HG02938 (cell line): ENCODE measurements around the gene OPTN.
A peak's percentile ranks its signal among the peaks of the same experiment; 100 is the strongest.
"Not testable (repeated sequence)": the region's sequence is repeated elsewhere in the genome, so short reads cannot be mapped to it uniquely, and the experiment has no call there.

ENCODE experiments used
- ATAC-seq: cut with Tn5 transposase; IDR thresholded peaks from one replicate; pipeline ENCODE4 v1.9.1; 2021; ENCODE audit warnings: mild to moderate bottlenecking, moderate library complexity; ENCODE audit not compliant: unreplicated experiment

The OPTN gene

DNA sequence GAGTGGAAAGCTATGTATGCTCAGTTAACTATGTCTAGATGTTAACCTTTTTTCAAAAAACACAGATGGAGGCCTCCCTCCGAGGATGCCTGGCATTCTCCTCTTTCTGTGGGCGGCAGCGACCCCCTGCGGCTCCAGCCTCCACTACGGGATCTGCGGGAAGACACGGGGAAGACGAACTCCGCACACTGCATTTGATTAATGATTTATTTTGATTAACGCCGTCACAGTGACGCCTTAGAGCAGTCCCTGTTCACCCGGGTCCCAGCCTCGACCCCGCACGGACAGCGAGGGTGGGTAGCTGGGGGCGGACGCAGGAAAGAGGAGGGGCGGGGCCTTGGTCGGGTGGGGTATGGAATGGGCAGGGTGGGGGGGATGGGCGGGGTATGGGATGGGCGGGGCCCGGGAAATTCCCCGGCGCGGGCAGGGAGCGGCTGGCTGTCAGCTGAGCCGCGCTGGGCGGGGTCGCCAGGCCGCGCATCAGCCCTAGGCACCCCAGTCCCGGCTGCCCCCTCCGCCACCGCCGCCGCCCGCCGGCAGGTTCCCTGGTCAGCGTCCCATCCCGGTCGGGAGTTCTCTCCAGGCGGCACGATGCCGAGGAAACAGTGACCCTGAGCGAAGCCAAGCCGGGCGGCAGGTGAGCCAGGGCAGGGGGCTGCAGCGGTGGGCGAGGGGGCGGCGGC, at the start of gene OPTN:
OPTN (plus strand) TSS at position 498 of the 683 bp plus-strand sequence. CDS start 8,960 bp downstream, outside the sequence.
- ATAC-seq, result peak; percentile 57

DNA sequence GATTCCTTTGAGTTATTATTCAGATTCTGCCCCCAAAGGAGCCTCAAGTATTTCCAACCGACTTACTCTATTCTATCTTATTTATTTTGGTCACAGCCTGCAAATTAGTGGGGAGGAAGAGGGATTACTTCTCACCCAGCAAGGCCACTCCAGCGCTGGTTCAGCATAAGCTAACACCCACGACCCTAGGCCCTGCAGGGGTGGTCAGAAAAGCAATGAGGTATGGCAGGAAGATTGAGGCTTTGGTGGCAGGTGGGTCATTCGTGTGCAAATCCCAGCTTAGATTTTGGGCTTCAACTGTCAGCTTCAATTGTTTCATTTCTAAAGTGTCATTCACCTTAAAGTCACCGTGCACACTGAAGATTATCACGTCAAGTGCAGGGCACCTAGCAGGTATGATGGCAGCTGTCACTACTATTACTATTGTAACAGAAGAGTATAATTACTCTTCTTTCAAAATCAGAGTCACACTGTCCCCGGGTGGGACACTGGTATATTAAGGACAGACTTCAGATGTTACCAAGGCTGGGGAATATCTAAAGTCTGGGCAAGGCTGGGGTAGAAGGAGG, 48.8 kb upstream of the OPTN start:
- no peak for ATAC-seq

DNA sequence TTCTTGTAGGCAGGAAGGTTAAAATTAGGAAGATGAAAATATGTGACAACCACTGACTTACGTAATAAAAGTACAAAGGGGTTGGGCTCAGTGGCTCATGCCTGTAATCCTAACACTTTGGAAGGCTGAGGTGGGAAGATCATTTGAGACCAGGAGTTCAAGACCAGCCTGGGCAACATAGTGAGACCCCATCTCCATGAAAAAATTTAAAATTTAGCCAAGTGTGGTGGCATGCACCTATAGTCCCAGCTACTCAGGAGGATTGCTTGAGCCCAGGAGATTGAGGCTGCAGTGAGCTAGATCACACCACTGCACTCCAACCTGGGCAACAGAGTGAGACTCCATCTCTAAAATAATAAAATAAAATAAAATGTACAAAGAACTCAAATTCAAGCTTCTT, 46.8 kb upstream of the OPTN start:
- ATAC-seq, result not testable (repeated sequence)

DNA sequence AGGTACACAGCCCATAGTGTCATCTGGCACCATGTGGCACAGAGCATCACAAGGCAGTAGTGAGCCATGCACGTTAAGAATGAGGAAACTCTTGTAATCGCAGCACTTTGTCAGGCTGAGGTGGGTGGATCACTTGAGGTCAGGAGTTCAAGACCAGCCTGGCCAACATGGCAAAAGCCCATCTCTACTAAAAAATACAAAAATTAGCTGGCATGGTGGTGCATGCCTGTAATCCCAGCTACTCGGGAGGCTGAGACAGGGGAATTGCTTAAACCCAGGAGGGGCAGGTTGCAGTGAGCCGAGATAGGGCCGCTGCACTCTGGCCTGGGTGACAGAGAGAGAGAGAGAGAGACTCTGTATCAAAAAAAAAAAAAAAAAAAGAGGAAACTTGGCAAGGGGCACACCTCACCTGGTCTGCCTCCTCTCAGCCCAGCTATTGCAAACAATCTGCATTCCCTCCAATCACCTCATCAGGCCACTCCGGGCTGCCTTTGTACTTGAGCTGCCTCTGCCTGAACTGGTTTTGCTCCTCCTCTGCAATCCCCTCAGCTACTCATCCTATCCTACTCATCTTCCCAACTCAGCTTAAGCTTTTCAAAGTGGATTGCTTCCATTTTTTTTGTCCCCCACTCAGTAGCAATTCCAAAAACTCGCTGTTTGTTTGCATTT, 46.0 kb upstream of the OPTN start:
- ATAC-seq, result no peak

DNA sequence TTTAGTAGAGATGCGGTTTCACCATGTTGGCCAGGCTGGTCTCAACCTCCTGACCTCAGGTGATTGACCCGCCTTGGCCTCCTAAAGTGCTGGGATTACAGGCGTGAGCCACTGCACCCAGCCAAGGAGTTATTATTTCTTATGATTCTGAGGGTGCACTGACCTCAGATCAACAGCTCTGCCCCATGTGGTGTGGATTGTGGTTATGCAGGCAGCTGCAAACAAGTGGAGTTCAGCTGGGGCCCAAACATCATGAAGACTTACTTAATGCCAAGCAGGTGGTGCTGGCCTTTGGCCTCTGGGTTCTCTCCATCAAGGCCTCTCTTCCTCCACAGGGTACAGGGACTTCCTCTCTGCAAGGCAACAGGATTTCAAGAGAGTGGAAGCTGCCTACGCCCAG, 45.1 kb upstream of the OPTN start:
- no peak for ATAC-seq

DNA sequence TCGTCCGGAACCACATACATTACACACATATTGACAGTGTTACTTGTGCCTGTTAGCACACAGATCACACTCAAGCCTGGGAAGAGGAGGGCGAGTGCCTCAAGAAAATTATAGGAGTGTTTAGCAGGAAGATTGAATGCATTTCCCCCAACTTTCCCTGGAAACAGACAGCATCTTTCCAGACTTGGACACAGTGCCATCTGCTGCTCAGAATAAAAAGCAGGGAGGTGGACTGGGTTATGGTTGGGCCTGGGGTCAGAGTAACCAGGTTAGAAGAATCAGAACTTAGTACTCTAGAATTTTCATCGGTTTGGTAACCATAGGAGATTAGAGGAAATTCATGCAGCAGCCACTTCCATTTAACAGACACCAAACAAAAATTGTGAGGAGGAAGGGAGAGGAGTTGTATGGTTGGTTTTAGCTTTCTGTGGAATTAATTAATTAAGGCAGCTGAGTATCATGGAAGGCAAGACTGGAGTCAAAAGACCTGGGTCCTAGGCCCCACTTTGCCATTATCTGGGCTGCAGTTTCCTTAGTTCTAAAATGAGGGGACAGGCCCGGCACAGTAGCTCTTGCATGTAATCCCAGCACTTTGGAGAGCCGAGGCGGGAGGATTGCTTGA, 43.4 kb upstream of the OPTN start:
- no peak for ATAC-seq

DNA sequence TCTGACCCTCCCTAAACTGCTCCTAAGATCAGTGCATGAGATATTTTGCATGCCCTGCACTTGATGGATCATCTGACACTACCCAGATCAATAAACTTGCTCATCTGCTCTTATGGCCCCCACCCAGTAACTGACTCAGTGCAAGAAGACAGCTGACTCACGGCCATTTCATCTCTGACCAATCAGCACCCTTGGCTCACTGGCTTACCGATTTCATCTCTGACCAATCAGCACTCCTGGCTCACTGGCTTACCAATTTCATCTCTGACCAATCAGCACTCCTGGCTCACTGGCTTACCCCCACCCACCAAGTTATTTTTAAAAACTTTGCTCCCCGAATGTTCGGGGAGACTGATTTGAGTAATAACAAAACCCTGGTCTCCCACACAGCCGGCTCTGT, 37.2 kb upstream of the OPTN start:
- ATAC-seq, result no peak

DNA sequence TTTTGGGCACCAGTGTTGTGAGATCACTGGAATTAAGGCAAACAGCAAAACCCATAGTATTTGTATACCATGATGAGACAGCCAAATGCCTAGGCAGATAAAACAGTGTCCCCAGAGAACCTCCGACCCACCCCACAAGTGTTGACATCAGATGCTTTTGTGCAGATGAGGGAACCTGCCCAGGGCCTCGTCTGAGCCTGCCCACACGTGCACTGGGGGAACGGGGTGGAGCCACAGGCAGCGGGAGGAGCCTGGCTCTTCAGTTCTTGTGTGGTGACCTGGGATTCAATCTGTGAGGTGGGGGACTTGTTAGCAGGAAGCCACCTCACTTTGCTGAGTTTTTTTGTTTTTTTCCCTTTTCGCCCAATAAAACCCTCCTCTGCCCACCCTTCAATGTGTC, 33.4 kb upstream of the OPTN start:
- ATAC-seq, result no peak

DNA sequence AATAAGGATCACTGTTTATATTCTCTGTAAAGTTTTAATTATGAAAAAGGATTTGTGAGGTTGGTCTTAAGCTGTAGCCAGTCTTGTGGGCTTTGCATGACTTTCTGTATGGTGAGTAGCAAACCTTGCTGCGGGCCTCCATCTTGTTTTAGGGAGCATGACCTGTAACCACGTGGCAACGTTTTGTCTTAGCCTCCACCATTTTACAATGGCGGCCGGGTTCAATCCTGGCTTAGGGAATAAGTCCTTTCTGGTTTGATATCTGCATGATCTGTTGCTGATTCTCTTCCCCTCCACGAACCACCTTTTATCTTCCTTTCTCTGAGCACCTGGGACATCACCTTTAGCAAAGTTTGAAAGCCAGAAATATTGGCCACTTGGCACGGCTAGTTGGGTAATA, 32.5 kb upstream of the OPTN start:
- ATAC-seq, result no peak

DNA sequence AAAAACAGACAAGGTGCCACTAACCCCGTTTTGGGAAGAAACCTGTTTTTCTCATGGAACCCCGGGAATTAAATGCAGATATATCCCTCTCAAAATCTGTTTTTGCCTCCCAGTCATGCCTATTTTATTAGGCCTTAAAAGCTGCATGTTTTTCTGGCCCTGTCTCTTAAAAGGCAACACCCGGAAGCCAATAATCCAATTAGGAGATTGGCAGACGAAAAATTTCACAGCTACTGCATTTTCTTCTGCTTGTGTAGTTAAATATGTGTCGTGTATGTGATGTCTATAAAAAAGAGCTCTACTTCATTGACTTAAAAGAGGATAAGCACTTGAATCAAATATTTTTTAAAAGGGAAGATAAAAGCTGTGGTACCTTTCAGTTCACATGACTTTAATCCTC, 31.9 kb upstream of the OPTN start:
- no peak for ATAC-seq

DNA sequence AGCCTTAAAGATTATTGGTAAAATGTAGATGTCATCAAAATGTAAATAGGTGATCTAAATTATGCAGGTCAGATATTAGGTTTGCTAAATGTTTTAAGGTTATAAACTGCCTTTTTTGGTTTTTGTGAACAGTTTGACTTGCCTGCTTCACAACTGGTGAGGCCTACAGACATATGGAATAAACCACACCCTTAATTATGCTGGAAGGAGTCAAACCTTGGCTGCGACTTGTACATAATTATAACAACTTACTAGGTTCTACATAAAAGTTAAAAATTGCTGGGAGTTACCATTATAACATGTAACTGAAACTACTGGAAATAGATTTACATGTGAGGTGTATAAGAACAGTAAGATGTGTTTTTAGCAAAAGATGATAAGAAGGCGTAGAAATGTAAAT, 31.5 kb upstream of the OPTN start:
- ATAC-seq, result no peak

DNA sequence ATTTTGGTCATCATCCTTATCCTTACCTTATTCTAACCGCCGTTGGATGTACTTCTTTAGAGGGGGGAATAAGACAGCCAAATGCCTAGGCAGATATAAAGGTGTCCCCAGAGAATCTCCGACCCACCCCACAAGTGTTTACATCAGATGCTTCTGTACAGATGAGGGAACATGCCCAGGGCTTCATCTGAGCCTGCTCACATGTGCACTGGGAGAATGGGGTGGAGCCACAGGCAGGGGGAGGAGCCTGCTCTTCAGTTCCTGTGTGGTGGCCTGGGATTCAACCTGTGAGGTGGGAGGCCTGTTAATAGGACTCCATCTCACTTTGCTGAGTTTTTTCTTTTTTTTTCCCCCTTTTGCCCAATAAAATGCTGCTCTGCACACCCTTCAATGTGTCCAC, 27.6 kb upstream of the OPTN start:
- ATAC-seq, result no peak

DNA sequence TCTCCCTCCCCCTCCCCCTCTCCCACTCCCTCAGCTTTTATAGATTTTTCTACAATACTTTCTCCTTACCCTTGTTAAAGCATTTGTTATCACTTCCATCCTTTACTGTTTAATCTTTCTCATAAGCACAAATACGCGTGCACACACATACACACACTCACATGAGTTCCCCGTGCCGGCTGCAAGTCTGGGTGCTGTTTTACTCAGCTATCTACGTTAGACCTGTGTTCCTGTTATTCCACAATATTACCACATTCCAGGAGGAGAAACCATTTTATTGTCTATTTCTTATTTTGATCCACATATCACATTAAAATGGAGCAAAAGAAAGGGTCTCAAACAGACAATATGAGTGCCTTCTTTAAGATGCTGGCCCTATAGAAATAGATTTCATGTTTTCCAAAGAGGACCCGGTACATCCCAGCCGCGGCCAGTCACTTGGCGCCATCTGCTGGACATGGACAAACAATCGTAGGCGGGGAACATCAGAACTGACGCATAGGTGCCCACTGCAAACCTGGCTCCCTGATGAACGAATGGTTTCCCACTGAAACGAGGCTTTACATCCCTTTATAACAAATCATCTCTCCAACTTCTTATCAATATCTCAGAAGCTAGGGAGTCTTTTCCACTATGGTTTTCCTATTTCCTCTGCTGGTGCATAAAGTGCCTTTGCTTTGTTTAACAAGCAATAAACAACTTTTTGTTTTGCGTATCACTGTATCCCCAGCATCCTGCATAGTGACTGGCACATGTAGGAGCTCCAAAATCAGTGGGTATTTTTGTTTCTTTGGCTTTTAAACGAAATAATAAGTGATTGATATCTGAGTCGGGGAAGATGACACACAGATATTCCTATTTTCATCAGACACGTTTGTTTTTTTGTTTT, 25.2 kb upstream of the OPTN start:
- no peak for ATAC-seq

DNA sequence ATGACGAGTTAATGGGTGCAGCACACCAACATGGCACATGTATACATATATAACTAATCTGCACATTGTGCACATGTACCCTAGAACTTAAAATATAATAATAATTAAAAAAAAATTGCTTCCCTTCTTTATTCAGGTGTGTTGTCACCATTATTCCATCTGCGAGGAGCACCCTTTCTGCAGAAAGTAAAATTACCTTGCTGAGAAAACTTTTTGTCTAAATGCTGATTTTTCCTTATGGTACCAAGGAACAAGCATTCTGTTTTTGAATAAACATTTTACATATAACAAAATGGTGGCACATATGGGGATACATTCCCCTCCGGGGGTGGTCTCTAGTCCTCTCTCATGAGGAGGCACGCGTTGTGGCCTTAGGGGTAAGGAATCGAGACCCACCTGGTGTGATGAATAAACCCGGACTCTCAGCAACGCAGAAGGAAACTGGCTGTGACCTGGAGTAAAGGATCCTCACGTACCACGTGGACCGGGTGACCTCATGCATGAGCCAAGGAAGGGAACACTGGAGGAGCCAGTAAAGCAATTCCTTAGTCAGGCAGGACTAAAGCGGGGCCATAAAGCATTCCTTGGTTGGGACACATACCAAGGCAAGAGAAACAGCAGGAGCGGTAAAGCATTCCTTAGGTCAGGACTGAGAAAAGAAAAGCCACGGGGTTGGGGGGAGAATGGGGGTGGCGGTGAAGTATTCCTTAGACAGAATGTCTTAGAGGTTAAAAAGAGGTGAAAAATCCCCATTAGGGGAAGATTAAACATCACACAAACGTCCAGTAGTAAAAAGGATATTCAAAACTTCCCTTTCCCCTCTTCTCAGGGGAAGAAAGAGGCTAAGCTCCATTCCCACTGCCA, 20.8 kb upstream of the OPTN start:
- ATAC-seq, result no peak

DNA sequence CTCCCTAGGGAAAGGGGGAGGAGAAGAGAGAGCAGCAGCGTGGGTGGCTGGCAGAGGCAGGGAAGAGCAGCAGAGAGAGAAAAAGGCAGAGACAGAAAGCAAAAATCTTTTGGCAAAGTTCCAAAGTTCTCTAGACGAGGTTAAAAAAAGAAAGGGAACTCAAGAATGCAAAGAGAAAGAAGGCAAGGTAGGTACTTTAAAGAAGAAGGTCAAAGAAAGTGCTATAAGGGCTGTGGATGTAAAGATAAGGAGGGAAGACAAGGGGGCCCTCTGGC, 20.2 kb upstream of the OPTN start:
- ATAC-seq, result no peak

DNA sequence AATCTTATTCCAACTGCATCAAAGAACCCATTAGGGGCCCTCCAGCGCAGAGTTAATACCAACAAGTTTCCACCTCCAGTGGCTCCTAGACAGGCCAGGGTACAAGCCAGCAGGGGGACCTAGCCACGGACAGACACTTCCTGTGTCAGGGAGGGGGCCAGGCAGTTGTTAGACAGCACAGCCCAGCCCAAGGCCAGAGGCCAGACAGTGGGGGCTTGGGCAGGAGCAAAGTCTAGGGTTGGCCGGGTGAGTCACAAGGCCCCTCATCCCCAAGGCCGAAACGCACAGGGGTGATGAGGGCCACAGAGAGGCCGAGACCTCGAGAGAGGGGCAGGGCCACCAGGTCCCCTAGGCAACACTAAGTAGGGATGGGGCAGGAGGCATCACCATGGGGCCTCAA, 19.3 kb upstream of the OPTN start:
- ATAC-seq, result no peak

DNA sequence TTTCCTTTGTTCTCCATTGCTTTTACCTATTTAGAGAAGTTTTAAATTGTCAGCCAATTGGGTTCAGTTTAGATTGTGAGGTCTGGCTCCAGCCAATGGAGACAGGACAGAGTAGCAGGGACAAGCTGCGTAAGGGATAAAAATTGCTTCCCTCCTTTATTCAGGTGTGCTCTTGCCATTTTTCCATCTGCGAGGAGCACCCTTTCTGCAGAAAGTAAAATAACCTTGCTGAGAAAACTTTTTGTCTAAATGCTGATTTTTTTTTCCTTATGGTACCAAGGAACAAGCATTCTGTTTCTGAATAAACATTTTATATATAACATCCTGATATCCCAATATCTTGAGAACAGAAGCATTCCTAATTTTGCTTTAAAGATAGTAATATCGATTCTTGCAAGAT, 16.3 kb upstream of the OPTN start:
- not testable (repeated sequence) for ATAC-seq

DNA sequence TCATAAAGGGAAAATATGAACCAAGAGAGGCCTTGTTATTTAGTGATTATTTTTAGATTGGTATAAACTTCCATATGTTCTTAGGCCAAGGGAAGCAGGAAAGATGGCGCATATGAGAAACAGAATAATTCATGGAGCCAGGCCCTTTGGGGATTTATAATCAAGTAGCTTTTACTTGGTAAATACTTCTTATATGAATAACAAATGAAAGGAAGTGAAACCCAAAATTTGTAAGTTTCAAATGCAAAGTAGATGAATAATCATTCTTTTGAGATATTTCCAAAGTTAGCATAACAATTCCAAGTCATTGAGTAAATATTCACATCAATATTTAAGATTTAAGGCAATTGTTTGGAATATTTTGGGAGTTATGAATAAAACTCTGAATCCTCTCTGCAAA, 13.9 kb upstream of the OPTN start:
- ATAC-seq, result no peak

DNA sequence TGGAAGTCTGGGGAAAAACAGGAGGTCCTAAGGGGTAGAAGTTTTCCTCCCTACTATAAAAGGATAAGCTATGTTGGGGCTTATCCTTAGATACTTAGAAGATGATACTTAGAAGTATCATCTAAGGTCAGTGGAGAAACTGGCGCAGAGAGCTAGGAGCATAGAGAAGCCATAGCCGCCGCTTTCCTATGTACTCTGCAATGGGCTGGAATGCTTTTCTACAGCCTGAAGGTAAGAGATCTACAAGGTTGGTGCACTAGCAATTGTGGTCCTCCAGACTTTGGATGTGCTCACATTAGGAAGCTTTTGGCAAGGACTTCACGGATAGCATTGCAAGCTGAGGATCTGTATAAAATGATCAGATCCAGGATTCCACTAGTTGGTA, 12.4 kb upstream of the OPTN start:
- no peak for ATAC-seq

DNA sequence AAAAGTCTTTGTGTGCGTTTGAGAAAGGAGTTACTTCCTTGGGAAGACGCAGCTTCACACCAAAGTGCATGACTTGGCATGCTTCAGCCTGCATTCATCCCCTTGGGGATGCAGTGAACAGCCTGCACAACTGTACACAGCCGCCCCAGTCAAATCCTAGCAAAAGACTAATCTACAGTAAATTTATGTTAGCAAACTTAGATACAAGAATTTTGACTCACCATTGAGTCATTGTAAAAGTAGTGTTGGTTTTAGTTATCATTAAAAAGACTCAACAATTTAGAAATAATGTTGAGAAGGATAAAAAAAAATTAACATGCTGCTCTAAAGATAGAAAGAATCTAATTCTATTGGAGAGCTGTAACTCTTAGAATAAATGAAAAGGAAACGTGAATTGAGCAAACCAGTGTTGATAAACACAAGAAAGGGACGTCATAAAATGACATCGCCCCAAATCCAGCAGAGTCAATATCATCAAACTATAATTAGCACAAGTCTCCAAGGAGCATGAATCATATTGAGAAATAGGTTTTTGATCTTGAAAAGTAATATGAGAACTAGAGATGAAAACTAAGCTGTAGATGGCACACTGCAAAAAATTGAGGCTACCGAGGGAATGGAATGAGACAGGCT, 11.9 kb upstream of the OPTN start:
- ATAC-seq, result no peak
